Gastrocnemius medialis (tissue), 4 donors: ENCODE results near the gene IDH3A. TPM values are rescaled to one million over a fixed set of nuclear protein-coding genes. Genes with fewer than 3 reads are reported as not detected.

Source experiments
- ATAC-seq, 2 donors: fragments of 150-250 bp; one replicate each; pipeline ENCODE4 v1.9.1; 2016
- DNase-seq, 2 donors: peaks; one replicate each; pipeline ENCODE4 v3.0.0-alpha.2; 2019
- H3K27ac ChIP-seq, 4 donors: fragments of 200-600 bp; sonication (generic); 1 replicate in 1 of 4; 2 replicates in 3 of 4; pipeline ENCODE4 v1.5.1; 2016 to 2018; ENCODE audit warnings: mild to moderate bottlenecking in 2 of 4, moderate library complexity in 1 of 4
- H3K27me3 ChIP-seq, 3 donors: fragments of 200-600 bp; sonication (generic) in 2 of 3; 1 replicate in 1 of 3; 2 replicates in 2 of 3; pipeline versions ENCODE4 v1.5.1 to v1.6.0; 2016 to 2019; ENCODE audit warnings: mild to moderate bottlenecking in 1 of 3, moderate library complexity in 1 of 3
- H3K36me3 ChIP-seq, 2 donors: fragments of 200-600 bp; sonication (generic) in 1 of 2; one replicate each; pipeline ENCODE4 v1.5.1; 2017 to 2018
- H3K4me1 ChIP-seq, 2 donors: fragments of 200-600 bp; sonication (generic) in 1 of 2; one replicate each; pipeline ENCODE4 v1.5.1; 2016 to 2017; ENCODE audit warnings: mild to moderate bottlenecking in 2 of 2
- H3K4me3 ChIP-seq, 4 donors: fragments of 200-600 bp; sonication (generic) in 3 of 4; 1 replicate in 1 of 4; 2 replicates in 3 of 4; pipeline ENCODE4 v1.5.1; 2016 to 2019; ENCODE audit warnings: mild to moderate bottlenecking in 2 of 4
- H3K9me3 ChIP-seq, 3 donors: fragments of 200-600 bp; sonication (generic) in 2 of 3; 1 replicate in 1 of 3; 2 replicates in 2 of 3; pipeline ENCODE4 v1.5.1; 2016 to 2019
- CTCF ChIP-seq, 5 experiments: fragments of 450-650 bp in 3 of 5; fragments of 200-600 bp in 2 of 5; sonication (generic) in 2 of 5; IDR thresholded peaks in 4 of 5; conservative IDR thresholded peaks in 1 of 5; 1 replicate in 4 of 5; 2 replicates in 1 of 5; pipeline ENCODE4 v1.5.1; 2016 to 2019; ENCODE audit warnings: antibody characterized with exemption in 5 of 5, mild to moderate bottlenecking in 3 of 5, moderate library complexity in 3 of 5
- POLR2A ChIP-seq, 2 donors: fragments of 450-650 bp; IDR thresholded peaks; one replicate each; pipeline ENCODE4 v1.6.1; 2017; ENCODE audit warnings: antibody characterized with exemption in 2 of 2, mild to moderate bottlenecking in 2 of 2, moderate library complexity in 2 of 2
- in situ Hi-C, 4 donors: fragments of 200-750 bp; cut with MboI; loops; one replicate each; pipeline versions ENCODE4 v1.15.0 to v1.8.0; 2017; ENCODE audit warnings: low sequenced_read_pairs in 4 of 4
- intact Hi-C: fragments of 100-400 bp; cut with DNase I; formaldehyde crosslinking; loops from one replicate; pipeline ENCODE4 v1.15.1; 2023; ENCODE audit warnings: low total_unique reads
- total RNA-seq, 4 donors: library from RNA; depleted of rRNA; stranded (reverse); fragments of >200 nt; gene quantifications; one replicate each; pipeline versions ENCODE4 v1.1.0 to v1.2.3, GENCODE V29; 2016

IDH3A gene
- total RNA-seq, 4 donors from 2014 or later = 133 to 202 (median 168) TPM

- H3K4me1 ChIP-seq = peaks cover 74 to 76% of the 10 kb centered on the region in 2 donors
- no peak for TF ChIP-seq CTCF (IDR thresholded peaks at IDR 0.05 in 4 of 5, conservative IDR thresholded peaks at IDR 0.05 in 1 of 5)
- no peak for TF ChIP-seq POLR2A (IDR thresholded peaks at IDR 0.05)
- no peaks in the 10 kb centered on the region for H3K36me3 ChIP-seq
- H3K9me3 ChIP-seq = no peaks in the 10 kb centered on the region
- in situ Hi-C loops = no loop called here
- intact Hi-C loops = no loop called here
- ATAC-seq = peak in 1 of 2 donors; percentile 42
- H3K27ac ChIP-seq = peak overlapping the region; percentile 70 to 80 (median 74)
- H3K4me3 ChIP-seq = no peak overlapping the region
- DNase-seq = peak in 1 of 2 donors; percentile 59
- H3K27me3 ChIP-seq = no peaks in the 10 kb centered on the region
These were observed 62.8 kb downstream of the IDH3A start for GRCh38 chr15:78212008-78212407.

DNA sequence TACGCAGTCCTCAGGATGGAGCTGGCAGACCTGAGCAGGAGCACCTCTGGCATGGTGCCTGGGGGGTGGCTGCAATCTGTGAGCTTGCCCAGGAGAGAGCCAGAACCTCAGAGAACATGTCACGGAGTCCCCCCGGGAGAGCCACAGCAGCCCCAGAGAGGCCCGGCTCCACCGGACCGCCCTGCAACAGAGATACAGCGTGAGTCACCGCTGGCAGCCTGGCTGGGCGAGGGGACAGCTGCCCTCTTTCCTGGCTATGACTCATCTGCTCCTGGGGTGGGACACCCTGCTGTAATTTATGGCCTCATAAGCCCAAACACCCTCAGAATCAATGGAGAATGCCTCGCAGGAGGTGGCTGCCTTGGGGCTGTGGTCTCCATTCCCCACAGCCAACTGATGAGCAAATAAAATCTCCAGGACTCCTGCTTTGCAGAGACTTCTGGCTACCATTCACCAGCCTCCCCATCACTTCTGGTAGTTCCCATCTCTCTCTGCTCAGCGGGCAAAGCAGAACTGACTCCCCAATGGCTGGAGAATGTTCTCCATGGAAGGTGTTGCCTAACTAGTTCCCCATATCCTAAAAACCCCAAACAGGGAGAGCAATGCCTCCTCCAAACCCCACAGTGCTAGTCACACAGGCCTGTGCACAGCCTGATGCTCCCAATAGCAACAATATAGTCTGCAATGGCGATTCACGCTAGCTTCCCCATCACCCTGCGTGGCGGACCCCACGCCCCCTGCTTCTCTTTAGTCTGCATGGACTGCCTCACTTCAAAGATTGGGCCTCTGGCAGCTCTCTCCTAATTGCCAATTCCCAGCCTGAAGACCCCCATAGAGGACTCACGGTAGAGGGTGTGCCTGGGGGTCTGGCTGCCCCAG, 63.6 kb downstream of the IDH3A start:
- no peaks in the 10 kb centered on the region for H3K9me3 ChIP-seq
- TF ChIP-seq POLR2A (IDR thresholded peaks at IDR 0.05) (no peak), CTCF (IDR thresholded peaks at IDR 0.05 in 4 of 5, conservative IDR thresholded peaks at IDR 0.05 in 1 of 5) (no peak)
- in situ Hi-C loops = no loop called here
- H3K4me1 ChIP-seq = peaks cover 77 to 79% of the 10 kb centered on the region in 2 donors
- DNase-seq (peak; percentile 68 to 88), ATAC-seq (peak; percentile 56 to 59)
- no peak overlapping the region for H3K4me3 ChIP-seq
- peak overlapping the region; percentile 70 to 80 (median 74) for H3K27ac ChIP-seq
- intact Hi-C loops = no loop called here
- no peaks in the 10 kb centered on the region for H3K27me3 ChIP-seq
- H3K36me3 ChIP-seq = no peaks in the 10 kb centered on the region

DNA sequence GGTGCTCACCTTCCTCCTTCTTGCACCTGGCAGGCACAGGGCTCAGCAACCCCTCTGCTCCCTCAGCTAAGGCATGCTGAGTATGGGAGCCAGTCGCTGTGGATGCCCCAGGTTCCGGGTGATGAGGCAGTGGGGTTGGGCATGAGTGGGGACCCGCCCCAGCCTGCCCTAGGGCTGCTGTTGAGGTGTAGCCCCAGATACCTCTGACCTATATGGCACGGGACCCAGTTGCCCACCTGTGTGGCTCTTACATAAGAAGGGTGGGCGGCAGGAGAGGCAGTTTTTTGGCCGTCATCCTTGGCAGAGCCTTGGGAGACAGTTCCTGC, 64.2 kb downstream of the IDH3A start:
- no peak for DNase-seq
- no peaks in the 10 kb centered on the region for H3K9me3 ChIP-seq
- no peak for ATAC-seq
- intact Hi-C loops = no loop called here
- TF ChIP-seq CTCF (IDR thresholded peaks at IDR 0.05 in 4 of 5, conservative IDR thresholded peaks at IDR 0.05 in 1 of 5) (no peak), POLR2A (IDR thresholded peaks at IDR 0.05) (no peak)
- no peaks in the 10 kb centered on the region for H3K27me3 ChIP-seq
- no peak overlapping the region for H3K4me3 ChIP-seq
- peaks cover 77 to 79% of the 10 kb centered on the region in 2 donors for H3K4me1 ChIP-seq
- in situ Hi-C loops = no loop called here
- H3K36me3 ChIP-seq = no peaks in the 10 kb centered on the region
- peak overlapping the region; percentile 70 to 80 (median 74) for H3K27ac ChIP-seq

- no peak for ATAC-seq
- Histone ChIP-seq H3K9me3 (no peaks in the 10 kb centered on the region), H3K4me3 (no peak overlapping the region), H3K4me1 (peaks cover 76 to 79% of the 10 kb centered on the region in 2 donors), H3K27ac (peak overlapping the region; percentile 81 to 85 (median 82)), H3K36me3 (no peaks in the 10 kb centered on the region), H3K27me3 (no peaks in the 10 kb centered on the region)
- no peak for TF ChIP-seq CTCF (IDR thresholded peaks at IDR 0.05 in 4 of 5, conservative IDR thresholded peaks at IDR 0.05 in 1 of 5)
- no peak for TF ChIP-seq POLR2A (IDR thresholded peaks at IDR 0.05)
- in situ Hi-C loops (no loop called here), intact Hi-C loops (no loop called here)
- no peak for DNase-seq
These were observed 64.8 kb downstream of the IDH3A start for GRCh38 chr15:78213956-78214355.
